ENCODE data around the gene CLEC16A.
A peak's percentile ranks its signal among the peaks of the same experiment; 100 is the strongest.

CLEC16A gene

DNA sequence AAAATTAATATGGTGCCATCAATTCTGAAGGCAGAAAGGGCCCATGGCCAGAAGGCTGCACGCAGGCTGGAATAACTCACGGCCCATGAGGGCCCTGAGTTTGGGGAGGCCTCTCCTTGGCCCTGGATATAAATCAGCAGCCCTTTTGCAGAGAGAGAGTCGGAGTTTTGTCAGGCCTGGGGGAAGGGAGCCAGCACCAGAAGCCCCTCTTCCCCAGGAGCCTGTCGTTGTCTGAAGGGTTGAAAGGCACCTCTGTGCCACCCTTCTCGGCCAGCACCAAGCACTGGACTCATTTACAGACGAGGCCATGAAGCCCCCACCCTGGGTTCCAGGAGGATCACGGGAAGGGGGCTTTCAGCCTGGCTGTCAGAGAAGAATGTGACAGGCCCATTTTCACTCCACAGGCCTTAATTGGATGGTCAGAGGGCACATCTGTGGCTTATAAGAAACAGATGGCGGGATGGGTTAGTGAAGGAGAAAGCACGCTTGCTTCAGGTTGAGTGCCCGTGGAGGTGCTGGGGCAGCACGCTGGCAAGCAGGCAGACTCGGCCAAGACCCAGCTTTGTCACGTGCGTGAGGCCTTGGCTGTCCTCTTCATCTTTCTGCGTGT lies 140.6 kb downstream of the CLEC16A start:
- DNase-seq (ENCODE audit: low spot score), result no peak

DNA sequence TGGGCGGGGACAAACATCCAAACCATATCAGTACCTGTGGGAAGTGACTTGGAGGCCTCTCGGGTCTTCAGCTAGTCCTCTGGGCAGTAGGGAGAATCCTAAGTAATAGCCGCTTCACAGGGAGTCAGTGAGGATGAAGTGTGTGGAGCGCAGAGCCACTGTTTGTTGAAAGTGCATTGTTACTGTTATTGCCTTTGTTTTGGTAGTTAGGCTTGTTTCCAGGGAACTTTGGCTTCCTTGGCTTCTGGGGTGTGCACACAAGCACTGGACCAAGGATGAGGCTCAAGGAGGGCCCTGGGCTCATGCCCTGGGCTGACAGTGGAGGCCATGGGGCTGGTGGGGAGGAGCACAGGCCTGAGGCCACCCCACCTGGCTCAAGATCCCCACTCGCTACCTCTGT lies 141.6 kb downstream of the CLEC16A start:
- no peak for DNase-seq (ENCODE audit: low spot score)

DNA sequence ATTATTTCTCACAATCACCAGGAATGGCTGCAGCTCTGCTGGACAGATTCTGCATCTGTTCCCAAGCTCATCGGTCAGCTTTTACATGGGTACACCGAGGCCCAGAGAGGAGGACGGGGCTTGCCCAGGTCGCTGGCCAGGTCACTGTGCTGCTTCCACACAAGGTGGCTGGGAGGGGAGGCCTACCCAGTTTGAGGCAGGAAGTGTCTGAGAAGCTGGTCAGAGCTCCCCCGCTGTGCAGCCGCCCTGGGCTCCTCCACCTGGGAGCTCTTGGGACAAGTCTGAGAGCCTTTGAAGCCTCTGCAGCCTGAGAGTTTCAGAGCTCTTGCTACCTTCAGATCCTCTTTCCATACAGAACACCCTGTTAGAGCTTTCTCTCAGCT lies 143.3 kb downstream of the CLEC16A start:
- DNase-seq (ENCODE audit: low spot score), result peak; percentile 51

DNA sequence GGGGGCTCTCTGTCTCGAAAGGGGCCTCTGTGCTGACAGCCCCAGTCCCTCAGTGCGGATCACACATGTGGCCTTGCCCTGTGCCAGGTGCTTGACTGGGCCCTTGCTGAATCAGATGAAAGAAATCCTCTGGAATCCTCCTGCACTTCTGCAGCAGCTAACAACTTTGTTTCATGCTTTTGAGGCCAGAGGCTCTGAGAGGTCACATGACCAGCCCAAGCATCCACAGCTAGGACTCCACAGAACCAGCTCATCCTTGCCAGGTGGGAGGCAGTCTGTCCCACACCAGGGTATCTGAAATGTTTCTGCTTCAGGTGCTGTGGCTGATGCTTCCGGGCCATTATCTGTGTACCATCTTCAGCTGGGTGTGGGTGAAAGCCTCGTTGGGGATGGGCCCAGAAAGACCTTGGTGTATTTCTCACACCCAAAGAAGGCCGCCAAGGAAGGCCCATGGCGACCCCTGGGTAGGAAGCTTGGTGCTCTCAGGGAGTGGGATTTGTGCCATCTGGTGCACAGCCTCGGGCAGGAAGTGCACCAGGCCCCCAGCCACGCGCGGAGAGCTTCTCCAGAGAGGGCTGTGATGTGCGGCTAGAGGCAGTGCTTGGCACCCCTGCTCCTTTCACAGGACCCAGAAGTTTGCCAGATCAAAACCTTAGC lies 143.8 kb downstream of the CLEC16A start:
- DNase-seq (ENCODE audit: low spot score), result no peak

DNA sequence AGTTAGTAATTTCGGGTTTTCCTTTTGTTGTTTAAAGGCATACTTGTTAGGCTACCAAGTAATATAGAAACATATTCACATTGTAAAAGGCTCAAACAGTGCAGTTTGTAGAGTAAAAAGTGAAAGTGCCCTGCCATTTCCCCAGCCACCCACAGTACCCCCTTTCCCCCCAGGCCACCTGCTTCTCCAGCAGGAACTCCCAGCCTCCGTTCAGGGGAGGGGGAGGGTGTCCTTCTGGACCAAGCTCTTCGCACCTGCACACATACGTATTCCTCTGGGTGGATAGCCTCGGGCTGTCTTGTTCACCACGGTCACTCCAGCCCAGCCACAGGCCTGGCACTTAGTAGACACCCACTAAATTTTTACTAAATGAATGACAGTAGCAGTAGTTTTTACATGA lies 144.5 kb downstream of the CLEC16A start:
- DNase-seq (ENCODE audit: low spot score), result no peak

DNA sequence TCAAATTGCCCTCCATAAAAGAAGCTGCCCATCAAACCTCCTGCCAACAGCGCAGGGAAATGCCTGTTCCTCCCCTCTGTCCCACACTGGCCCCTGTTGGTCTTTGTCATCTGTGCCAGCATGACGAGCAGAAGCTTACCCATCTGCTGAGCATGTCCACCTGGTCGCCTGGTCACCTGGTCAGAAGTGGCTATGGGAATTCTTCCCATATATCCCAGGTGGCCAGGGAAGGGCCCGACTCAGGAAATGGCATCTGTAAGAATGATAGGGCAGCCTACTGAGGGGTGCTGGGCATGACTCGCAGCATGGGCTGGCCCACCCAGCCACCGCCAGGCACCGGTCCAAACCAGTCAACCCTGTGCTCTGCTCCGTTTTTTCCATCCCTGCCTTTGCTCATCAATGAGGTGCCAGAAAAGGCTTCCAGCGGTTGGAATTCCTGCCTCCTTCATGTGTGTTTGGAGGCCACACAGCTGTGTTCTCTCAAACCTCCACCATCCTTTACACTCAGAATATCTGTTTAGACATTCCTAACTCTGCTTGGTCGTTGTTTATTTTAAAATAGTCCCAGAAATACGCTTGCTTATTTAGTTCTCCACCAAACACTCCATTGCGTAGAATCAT lies 145.2 kb downstream of the CLEC16A start:
- DNase-seq (ENCODE audit: low spot score), result no peak

DNA sequence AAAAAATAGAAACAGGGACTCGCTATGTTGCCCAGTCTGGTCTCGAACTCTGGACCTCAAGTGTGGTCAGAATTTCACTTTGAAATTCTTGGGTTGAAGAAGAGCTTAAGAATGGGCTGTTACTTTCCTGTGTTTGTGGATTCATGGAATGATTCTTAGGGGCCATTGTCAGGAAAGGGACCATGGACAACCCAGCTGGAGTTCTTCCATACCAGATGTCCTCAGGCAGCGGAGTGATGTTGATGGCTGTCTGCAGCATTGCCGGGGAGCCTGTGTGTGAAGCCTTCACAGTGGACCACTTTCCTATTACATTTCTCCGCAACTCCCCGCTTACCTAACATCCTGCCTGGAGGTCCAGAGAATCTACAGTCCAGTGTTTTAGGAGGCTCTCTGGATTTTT lies 145.9 kb downstream of the CLEC16A start:
- DNase-seq (ENCODE audit: low spot score), result no peak

DNA sequence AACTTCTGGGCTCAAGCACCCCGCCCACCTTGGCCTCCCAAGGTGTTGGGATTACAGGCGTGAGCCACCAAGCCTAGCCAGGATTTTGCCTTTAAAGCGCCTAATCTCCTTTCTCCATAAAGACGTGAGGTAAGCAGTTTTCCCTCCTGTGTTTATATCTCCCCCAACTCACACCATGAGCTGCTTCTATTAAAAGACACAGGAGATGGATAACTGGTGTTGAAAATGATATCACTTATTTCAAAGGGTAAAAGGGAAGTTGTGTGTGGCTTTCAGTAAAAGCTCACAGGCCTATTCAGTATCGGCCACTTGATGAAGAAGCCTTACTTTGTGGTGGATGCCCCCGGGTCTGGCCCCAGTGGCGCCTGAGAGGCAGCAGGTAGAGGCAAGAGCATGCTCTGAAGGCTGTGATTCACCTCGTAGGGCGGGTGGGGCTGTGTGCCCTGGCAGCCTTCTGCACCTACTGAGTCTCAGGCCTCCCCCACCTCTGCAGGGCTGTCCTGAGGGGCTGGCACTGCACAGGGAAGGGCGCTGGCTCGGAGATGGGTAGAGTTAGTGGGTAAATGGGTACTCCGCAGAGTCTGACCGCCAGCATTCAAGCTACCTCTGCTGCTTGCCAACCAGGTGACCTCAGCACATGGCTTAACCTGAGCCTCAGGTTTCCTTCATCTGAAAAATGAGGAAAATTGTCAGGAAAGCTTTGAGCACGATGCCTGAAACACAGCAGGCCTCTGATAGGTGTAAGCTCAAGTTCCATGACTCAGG lies 146.8 kb downstream of the CLEC16A start:
- DNase-seq (ENCODE audit: low spot score), result no peak

DNA sequence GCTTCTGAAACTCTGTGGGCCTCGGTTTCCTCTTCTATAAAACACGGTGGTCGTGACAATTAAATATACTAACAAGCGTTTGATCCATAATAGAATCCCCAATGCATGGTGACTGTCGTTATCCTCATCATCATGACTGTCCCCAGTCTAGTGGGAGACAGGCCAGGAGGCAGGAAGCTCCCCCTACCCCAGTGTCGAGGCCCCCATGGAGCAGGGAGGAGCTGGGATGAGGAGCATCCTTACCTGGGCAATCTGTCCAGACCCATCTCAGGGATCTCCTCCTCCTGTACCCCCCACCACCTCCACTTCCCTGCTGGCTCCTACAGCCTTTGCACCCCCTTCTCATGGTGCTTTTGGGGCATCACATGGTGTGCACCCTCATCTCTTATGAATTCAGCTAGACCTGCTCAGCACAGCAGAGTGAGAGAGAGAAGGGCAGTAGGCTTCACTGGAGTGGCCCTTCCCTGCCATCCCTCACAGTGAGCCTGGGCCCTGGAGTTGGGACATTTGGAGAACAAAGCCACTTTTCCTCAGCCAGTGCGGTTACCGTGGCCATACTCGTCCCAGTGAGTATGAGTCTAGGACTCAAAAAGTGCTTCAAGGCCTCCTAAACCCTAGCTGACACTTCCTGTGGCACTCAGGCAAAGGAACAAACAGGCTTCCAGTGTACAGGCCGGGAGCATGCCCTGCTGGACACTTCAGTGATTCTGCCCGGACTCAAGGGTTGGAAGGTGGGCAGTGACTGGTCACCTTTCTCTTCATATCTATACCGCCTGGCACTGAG lies 148.6 kb downstream of the CLEC16A start:
- no peak for DNase-seq (ENCODE audit: low spot score)

DNA sequence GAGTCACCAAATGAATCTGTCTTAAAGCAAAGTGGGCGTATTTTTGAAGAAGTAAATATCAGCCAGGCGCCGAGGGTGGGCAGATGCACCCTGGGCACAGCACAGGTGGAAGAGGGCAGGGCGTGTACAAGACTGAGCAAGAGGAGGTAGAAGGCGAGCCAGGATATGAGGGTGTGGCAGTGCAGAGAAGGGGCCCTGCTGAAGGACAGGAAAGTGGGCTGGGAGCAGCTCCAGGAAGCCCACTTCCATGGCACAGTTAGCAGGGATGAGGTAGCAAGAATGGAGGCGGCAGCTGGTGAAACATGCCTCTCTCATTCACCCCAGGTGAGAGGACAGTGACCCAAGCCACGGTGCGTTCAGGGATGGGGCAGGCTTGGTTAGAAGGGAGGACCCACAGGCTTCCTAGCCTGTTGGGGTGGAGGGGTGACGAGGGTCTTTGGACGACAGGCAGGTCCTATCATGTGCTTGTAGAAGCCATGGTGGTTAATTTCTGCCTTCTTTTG lies 149.3 kb downstream of the CLEC16A start:
- no peak for DNase-seq (ENCODE audit: low spot score)

DNA sequence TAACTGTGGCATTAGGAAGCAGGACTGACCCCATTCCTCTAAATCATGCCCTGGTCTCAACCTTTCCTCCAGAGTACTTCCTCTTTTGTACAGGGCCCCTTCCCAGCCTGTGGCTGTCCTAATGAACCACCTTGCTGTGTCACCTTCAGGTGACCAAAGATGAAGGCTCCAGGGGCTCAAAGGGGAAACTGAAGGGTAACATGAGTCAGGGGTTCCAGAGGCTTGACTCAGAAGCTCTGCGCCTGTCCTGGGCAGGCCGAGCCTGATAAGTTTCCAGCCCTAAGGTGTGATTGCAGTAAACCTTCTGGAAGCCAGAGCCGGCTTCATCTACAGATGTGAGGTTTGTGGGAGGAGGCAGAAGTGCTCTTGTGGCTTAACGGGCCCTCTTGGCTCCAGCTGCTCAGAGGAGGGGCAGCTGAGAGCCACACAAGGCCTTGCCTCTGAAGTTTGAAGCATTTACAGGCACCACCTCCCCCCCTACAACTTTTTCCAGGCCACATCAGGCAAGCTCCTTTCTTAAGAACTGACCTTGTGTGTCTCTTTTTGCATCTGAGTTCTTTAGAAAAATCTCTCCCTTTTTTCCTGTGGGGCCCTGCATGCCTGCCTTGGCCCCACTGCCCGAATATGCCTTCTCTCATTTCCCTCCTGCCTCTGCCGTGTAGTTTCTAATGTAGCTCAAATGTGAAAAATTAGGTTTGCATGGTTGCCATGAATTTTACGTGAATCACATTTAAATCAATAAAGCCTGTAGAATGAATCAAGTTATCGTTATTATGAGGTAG lies 149.9 kb downstream of the CLEC16A start:
- no peak for DNase-seq (ENCODE audit: low spot score)

DNA sequence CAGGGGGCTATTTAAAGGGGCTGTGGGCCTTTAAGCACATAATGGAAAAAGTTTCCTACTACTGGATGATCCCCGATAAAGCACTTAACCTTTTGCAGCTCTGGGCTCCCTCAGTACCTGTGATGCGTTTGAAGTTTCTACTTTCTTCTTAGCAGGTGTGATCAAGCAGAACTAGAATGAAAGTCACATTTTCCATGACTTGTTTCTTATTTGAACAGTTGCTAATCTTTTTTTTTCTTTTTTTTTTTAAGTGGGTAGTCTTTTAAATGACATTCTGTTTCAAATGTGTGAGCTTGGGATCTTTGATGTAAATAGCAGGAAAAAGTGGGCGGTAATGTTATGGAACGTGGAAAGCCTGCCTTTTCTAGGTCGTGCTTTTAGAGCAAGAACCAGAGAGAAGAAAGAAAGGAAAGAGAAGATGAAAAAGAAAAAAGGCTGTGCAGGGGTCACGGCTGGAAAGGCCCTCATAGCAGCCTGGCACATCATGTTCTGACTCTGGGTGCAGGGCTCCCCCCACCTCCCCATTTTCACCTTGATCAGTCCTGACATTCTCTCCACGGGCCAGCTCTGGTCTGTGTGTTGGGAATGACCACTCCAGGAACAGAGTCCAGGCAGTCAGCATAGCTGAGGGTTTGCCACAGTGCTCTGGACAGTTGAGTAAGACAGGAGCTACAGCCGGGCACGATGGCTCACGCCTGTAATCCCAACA lies 150.6 kb downstream of the CLEC16A start:
- no peak for DNase-seq (ENCODE audit: low spot score)

DNA sequence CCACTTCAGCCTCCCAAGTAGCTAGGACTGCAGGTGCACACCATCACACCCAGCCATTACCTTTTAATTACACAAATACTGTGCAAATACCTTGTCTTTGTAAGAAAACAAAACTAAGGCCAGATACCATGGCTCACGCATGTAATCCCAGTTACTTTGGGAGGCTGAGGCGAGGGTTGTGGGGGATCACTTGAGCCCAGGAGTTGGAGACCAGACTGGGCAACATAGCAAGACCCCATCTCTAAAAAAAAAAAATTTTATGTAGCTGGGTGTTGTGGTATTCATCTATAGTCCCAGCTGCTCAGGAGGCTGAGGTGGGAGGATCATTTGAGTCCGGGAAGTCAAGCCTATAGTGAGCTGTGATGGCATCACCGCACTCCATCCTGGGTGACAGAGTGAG lies 151.6 kb downstream of the CLEC16A start:
- DNase-seq (ENCODE audit: low spot score), result no peak

DNA sequence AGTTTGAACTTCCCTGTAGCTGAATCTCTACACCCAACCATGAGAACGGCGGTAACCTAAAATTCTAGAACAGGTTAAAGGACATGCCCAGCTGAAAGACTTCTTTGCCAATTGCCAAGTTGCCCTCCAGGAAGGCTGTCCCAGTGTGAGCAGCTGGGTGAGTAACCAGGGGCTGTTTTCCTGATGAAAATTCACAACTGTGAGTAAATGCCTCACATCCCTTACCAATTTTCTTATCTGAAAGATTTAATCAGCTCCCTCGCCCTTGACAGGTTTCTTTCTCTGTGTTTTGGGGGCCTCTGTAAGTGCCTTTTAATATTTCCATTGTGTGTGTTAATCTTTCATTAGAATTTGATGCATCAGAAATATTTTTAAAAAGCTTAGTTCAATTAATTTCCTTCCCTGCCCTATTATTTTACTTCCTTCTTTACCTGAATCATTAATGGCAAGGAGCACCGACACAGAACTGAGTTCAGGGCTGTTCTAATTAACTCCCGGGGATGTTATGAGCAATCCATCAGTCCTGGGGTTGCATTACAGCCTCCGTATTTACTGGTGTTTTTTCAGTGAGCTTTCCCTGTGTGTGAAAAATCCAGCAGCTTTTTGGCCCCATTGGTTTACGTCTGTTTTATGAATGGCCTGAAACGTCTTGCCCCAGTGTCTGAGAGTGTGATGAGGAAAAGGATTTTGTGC lies 152.9 kb downstream of the CLEC16A start:
- DNase-seq (ENCODE audit: low spot score), result no peak

DNA sequence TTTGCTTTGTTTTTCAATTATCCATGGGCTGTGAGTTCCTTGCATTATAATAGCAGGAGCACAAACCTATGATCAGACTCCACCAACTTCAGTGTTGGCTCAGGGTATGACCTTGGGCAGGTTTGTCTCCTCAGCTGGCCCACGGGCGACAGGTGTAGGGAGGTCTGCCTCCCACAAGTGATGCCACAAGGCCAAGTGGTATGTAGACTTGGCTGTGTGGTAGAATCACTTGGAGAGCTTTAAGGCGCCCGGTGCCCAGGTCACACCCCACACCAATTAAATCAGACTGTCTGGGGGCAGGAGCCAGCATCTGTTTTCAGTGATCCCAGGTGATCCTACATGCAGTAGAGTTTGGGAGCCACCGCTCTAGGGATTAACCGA lies 153.4 kb downstream of the CLEC16A start:
- no peak for DNase-seq (ENCODE audit: low spot score)

DNA sequence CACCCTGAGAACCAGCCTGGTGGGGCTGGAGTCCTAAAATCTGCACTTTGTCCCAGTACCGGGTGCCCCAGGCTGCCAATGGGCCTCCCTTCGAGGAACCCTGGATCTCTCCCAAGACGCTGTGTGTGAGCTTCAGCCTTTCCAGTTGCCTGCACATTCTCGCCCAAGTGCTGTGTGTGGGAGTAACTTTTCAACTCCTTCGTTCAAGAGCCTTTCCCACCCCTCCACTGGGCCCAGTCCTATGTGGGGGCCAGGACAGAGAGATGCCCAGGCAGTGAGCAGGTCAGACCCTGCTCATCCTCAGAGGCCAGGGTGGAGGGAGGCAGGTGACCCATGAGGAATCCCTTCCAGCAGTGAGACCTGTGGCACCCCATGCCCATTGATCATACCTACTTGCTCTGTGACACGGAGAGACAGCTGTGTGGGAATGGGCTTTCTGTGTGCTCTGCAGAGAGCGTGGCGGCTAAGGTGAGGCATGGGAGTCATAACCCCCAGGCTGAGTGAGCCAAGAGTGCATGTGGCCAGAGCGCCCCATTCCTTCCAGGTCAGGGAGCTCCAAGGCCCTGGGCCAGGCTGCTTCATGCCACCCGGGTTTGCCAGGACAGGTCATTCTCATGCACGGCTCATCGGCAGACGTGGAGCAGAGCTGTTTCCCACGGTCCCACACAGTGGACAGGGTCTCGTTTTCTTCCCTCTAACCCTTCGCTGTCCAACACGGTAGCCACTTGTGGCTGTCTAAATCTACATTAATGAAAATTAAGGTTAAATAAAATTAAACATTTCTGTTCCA lies 154.4 kb downstream of the CLEC16A start:
- DNase-seq (ENCODE audit: low spot score), result no peak

DNA sequence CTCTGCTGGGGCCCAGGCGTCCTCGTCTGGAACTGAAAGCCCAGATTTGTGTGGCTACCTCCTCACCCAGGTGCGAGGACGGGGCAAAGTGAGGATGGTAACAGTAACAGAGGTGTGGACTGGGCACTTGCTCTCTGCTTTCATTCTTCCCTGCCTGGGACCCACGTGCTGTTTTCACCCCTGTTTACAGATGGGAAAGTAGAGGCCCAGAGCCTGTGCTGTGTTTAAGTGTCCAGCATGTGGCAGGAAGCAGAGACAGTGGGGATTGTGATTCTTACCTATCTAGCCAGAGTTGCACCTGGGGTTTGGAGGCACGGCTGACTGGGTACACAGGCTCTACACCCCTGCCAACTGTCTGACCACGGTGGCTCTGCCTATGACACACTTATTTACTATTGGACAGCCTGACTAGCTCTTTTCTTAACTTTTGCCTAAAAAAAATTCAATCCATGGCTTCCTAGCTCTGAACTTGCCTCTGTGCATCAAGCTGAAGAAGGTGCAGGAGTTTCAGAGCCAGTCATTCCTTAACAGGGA lies 155.4 kb downstream of the CLEC16A start:
- no peak for DNase-seq (ENCODE audit: low spot score)

DNA sequence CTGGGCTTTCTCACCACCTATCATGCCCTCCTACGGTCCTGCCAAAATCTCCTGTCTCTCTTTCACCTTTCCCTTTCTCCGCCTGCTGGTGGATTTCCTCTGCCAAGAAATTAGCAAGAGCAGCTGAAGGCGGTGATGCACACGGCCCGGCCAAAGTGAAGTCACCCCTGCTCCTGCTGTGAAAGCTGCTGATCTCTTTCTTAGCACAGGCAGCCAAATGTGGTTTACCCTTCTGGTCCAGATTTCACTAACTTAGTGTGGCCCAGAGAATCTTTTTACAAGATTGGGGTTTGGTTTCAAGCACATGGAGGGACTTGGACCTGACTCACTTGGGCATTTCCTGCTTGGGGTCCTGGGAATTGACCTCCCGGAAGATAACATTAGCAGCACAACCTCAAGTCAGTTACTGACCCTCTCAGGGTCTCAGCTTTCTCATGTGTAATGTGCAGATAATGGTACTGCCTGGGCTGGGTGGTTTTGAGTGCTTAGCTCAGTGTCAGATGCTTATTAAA lies 155.9 kb downstream of the CLEC16A start:
- DNase-seq (ENCODE audit: low spot score), result peak; percentile 67

DNA sequence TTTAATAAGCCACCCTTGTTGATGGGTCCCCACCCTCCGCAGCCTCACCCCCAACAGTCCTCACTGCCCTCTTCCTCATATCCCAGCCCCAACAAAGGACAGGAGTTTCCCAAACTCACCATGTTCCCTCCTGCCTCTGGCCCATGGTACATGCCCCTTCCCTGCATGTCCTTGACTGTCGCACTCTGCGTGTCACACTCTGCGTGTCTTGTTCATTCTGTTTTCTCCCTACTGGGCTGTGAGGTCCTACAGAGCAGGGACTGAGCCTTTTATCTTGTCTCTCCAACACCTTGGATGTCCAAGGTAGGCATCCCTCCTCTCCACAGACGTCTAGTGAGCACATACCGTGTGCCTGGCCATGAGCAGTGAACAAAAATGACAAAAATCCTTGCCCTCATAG lies 156.9 kb downstream of the CLEC16A start:
- no peak for DNase-seq (ENCODE audit: low spot score)
